ENCODE data around the gene OPRL1.

Gene OPRL1

GRCh38 chr20:64090165-64090564 is 10.3 kb downstream of the OPRL1 start:
- Histone ChIP-seq H3K27ac (no peak overlapping the region), H3K4me1 (ENCODE audit: control insufficient read depth in 1 of 2, insufficient read depth in 1 of 2, low read depth in 1 of 2, low read length in 1 of 2) (no peaks in the 10 kb centered on the region), H3K36me3 (peaks cover 8% of the 10 kb centered on the region), H3K27me3 (peaks cover 12% of the 10 kb centered on the region), H3K9me3 (no peaks in the 10 kb centered on the region), H3K4me3 (ENCODE audit: low read depth in 1 of 2, low read length in 1 of 2) (no peak overlapping the region)
- no peak for TF ChIP-seq CTCF (IDR thresholded peaks at IDR 0.05)

GRCh38 chr20:64091340-64091739 is 11.5 kb downstream of the OPRL1 start:
- no peaks in the 10 kb centered on the region for H3K9me3 ChIP-seq
- no peak for TF ChIP-seq CTCF (IDR thresholded peaks at IDR 0.05)
- H3K4me1 ChIP-seq (ENCODE audit: control insufficient read depth in 1 of 2, insufficient read depth in 1 of 2, low read depth in 1 of 2, low read length in 1 of 2), result no peaks in the 10 kb centered on the region
- no peaks in the 10 kb centered on the region for H3K27me3 ChIP-seq
- H3K36me3 ChIP-seq, result peaks cover 18% of the 10 kb centered on the region
- no peak overlapping the region for H3K27ac ChIP-seq
- no peak overlapping the region for H3K4me3 ChIP-seq (ENCODE audit: low read depth in 1 of 2, low read length in 1 of 2)

DNA sequence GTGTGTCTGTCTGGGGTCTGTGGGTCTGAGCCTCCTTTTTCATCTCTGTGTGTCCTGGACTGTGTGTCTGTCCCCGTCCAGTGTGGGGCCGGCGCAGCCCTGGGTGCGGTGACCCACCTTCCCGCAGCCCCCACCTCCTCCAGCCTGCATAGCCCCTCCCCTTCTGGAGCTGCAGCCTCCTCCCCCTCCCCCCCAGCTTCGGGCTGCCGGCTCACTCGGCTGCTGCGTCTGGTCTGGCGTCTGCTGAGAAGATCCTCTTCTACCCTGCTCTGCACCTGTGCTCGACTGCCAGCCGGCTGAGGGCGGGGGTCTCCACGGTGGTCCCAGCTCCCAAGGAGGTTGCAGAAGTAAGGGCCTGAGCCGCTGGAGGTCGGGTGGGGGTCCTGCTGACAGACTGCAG is 11.9 kb downstream of the OPRL1 start:
- TF ChIP-seq CTCF (IDR thresholded peaks at IDR 0.05), result no peak
- no peak overlapping the region for H3K27ac ChIP-seq
- no peaks in the 10 kb centered on the region for H3K9me3 ChIP-seq
- no peaks in the 10 kb centered on the region for H3K27me3 ChIP-seq
- H3K4me3 ChIP-seq (ENCODE audit: low read depth in 1 of 2, low read length in 1 of 2), result no peak overlapping the region
- H3K4me1 ChIP-seq (ENCODE audit: control insufficient read depth in 1 of 2, insufficient read depth in 1 of 2, low read depth in 1 of 2, low read length in 1 of 2), result no peaks in the 10 kb centered on the region
- H3K36me3 ChIP-seq, result peaks cover 23% of the 10 kb centered on the region

DNA sequence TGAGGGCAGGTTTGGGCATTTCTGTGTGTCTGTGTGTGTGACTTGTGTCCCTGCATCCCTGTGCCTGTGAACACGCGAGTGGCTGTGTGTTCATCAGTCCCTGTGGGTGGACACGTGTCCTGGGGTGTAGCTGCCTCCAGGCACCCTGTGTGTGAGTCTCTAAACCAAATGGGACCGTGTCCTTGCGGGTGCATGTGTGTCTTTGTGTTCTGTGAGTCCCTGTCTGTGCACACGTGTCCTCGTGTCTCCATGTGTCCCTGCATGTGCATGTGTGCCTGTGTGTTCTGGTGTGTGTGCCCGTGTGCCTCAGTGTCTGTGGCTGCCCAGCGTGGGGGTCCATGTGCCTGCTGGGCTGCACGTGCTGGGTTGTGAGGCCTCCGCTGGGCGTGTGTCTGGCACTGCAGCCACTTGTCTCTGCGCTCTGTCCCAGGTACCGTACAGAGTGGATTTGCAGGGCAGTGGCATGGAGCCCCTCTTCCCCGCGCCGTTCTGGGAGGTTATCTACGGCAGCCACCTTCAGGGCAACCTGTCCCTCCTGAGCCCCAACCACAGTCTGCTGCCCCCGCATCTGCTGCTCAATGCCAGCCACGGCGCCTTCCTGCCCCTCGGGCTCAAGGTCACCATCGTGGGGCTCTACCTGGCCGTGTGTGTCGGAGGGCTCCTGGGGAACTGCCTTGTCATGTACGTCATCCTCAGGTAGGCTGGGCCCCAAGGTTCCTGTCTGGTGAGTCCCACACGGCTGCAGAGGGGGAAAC is 12.6 kb downstream of the OPRL1 start:
- peaks cover 29% of the 10 kb centered on the region for H3K36me3 ChIP-seq
- TF ChIP-seq CTCF (IDR thresholded peaks at IDR 0.05), result no peak
- no peak overlapping the region for H3K4me3 ChIP-seq (ENCODE audit: low read depth in 1 of 2, low read length in 1 of 2)
- no peaks in the 10 kb centered on the region for H3K9me3 ChIP-seq
- H3K27ac ChIP-seq, result no peak overlapping the region
- no peaks in the 10 kb centered on the region for H3K4me1 ChIP-seq (ENCODE audit: control insufficient read depth in 1 of 2, insufficient read depth in 1 of 2, low read depth in 1 of 2, low read length in 1 of 2)
- no peaks in the 10 kb centered on the region for H3K27me3 ChIP-seq

- no peak for TF ChIP-seq CTCF (IDR thresholded peaks at IDR 0.05)
- no peak overlapping the region for H3K27ac ChIP-seq
- peaks cover 36% of the 10 kb centered on the region for H3K36me3 ChIP-seq
- H3K27me3 ChIP-seq, result no peaks in the 10 kb centered on the region
- H3K9me3 ChIP-seq, result no peaks in the 10 kb centered on the region
- no peak overlapping the region for H3K4me3 ChIP-seq (ENCODE audit: low read depth in 1 of 2, low read length in 1 of 2)
- H3K4me1 ChIP-seq (ENCODE audit: control insufficient read depth in 1 of 2, insufficient read depth in 1 of 2, low read depth in 1 of 2, low read length in 1 of 2), result no peaks in the 10 kb centered on the region
Observed at GRCh38 chr20:64093013-64093503, 13.2 kb downstream of the OPRL1 start.

Data from neutrophil (primary cell).